ENCODE measurements around the gene HPS1. TPM values are rescaled to one million over a fixed set of nuclear protein-coding genes. Genes with fewer than 3 reads are reported as not detected.

HPS1 gene
- total RNA-seq, 1 donor from 2014 or later: 62.1 TPM

DNA sequence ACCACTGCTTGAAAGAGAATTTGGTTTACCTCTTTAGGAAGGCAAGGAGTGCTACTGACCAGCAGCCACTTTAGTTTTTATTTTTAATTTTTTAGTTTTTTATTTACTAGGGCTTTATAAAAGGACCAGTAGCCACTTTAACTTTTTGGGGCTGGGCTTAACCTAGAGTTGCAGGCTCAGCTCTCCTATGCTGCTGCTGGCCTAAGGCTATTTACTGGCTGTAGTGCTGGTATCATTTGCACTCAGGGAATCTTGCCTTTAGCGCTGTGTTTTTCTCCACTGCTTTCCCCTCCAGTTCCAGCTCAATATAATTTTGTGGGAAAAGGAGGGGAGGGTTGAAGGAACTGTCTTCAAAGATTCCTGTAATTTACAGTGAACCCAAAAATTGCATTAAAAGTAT is 13.4 kb downstream of the HPS1 start:
- H3K4me1 ChIP-seq: no peaks in the 10 kb centered on the region
- no peak overlapping the region for H3K27ac ChIP-seq
- TF ChIP-seq POLR2A (IDR thresholded peaks at IDR 0.05): no peak
- no peak for TF ChIP-seq CTCF (IDR thresholded peaks at IDR 0.05)
- TF ChIP-seq POLR2AphosphoS5 (IDR thresholded peaks at IDR 0.05; ENCODE audit: insufficient read depth in 1 of 2, low read depth in 1 of 2): no peak
- DNase-seq (ENCODE audit: extremely low spot score in 2 of 2): no peak
- H3K9me3 ChIP-seq: no peaks in the 10 kb centered on the region
- no peak overlapping the region for H3K4me3 ChIP-seq
- intact Hi-C loops (cut with DNase I): no loop called here
- no peaks in the 10 kb centered on the region for H3K27me3 ChIP-seq
- peaks cover 14 to 64% of the 10 kb centered on the region in 2 donors for H3K36me3 ChIP-seq

DNA sequence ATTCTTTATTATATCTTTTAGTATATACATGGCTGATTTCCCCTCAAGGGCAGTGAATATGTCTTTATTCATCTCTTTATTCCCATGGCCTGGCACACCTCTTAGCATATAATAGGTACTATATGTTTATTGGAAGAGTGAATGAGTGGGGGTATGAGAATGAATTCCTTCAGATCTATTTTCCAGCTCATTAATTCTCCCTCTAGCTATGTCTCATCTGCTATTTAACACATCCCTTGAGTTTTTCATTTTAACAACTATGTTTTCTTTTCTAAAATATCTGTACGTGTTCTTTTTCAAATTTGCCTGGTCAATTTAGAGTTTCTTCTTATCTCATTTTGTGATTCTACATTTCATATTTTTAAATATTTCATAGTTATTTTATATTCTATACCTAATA is 14.4 kb downstream of the HPS1 start:
- peaks cover 14 to 64% of the 10 kb centered on the region in 2 donors for H3K36me3 ChIP-seq

DNA sequence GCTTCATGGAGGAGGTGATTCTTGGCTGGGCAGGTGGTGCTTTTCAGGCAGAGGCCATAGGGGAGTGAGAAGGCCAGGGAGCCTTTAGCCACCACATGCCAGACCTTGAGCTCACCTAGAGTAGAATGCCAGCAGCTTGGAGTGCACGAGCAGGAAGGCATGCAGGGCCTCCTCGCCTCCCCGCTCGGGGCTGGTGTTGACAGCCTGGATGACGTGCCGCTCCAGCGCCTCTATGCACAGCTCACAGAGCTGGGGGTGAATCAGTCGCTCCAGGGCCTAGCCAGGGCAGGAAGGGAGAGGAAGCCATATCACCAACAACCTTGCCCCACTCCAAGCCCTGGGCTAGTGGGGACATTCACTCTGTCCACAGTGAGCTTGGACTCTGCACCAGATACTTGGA is 15.7 kb downstream of the HPS1 start:
- peaks cover 14 to 64% of the 10 kb centered on the region in 2 donors for H3K36me3 ChIP-seq
- intact Hi-C loops (cut with DNase I): no loop called here
- no peak overlapping the region for H3K4me3 ChIP-seq
- no peaks in the 10 kb centered on the region for H3K27me3 ChIP-seq
- H3K27ac ChIP-seq: no peak overlapping the region
- no peaks in the 10 kb centered on the region for H3K4me1 ChIP-seq
- TF ChIP-seq POLR2A (IDR thresholded peaks at IDR 0.05): no peak
- TF ChIP-seq POLR2AphosphoS5 (IDR thresholded peaks at IDR 0.05; ENCODE audit: insufficient read depth in 1 of 2, low read depth in 1 of 2): no peak
- no peak for TF ChIP-seq CTCF (IDR thresholded peaks at IDR 0.05)
- H3K9me3 ChIP-seq: no peaks in the 10 kb centered on the region
- no peak for DNase-seq (ENCODE audit: extremely low spot score in 2 of 2)

More for the DNA sequence above, 14.4 kb downstream of the HPS1 start:
- Histone ChIP-seq H3K27me3 (no peaks in the 10 kb centered on the region), H3K27ac (no peak overlapping the region), H3K9me3 (no peaks in the 10 kb centered on the region), H3K4me3 (no peak overlapping the region), H3K4me1 (no peaks in the 10 kb centered on the region)
- intact Hi-C loops (cut with DNase I): no loop called here
- TF ChIP-seq POLR2AphosphoS5 (IDR thresholded peaks at IDR 0.05; ENCODE audit: insufficient read depth in 1 of 2, low read depth in 1 of 2) (no peak), CTCF (IDR thresholded peaks at IDR 0.05) (no peak), POLR2A (IDR thresholded peaks at IDR 0.05) (no peak)
- DNase-seq (ENCODE audit: extremely low spot score in 2 of 2): no peak

GRCh38 chr10:98430427-98430826 is 16.3 kb downstream of the HPS1 start:
- Histone ChIP-seq H3K27ac (no peak overlapping the region), H3K27me3 (no peaks in the 10 kb centered on the region), H3K9me3 (no peaks in the 10 kb centered on the region), H3K4me3 (no peak overlapping the region), H3K4me1 (no peaks in the 10 kb centered on the region), H3K36me3 (peaks cover 14 to 59% of the 10 kb centered on the region in 2 donors)
- DNase-seq (ENCODE audit: extremely low spot score in 2 of 2): no peak
- intact Hi-C loops (cut with DNase I): no loop called here
- no peak for TF ChIP-seq POLR2A (IDR thresholded peaks at IDR 0.05)
- no peak for TF ChIP-seq POLR2AphosphoS5 (IDR thresholded peaks at IDR 0.05; ENCODE audit: insufficient read depth in 1 of 2, low read depth in 1 of 2)
- no peak for TF ChIP-seq CTCF (IDR thresholded peaks at IDR 0.05)

GRCh38 chr10:98429320-98430072 is 17.2 kb downstream of the HPS1 start:
- no peak for DNase-seq (ENCODE audit: extremely low spot score in 2 of 2)
- H3K9me3 ChIP-seq: no peaks in the 10 kb centered on the region
- no peaks in the 10 kb centered on the region for H3K4me1 ChIP-seq
- no peak for TF ChIP-seq CTCF (IDR thresholded peaks at IDR 0.05)
- TF ChIP-seq POLR2A (IDR thresholded peaks at IDR 0.05): no peak
- intact Hi-C loops (cut with DNase I): no loop called here
- H3K36me3 ChIP-seq: peaks cover 8 to 50% of the 10 kb centered on the region in 2 donors
- H3K4me3 ChIP-seq: no peak overlapping the region
- no peaks in the 10 kb centered on the region for H3K27me3 ChIP-seq
- no peak overlapping the region for H3K27ac ChIP-seq
